Measurements from ENCODE around the gene USP31. TPM values are rescaled to one million over a fixed set of nuclear protein-coding genes. Genes with fewer than 3 reads are reported as not detected.

Gene USP31
- total RNA-seq, 1 donor from 2014 or later = 11.8 TPM

GRCh38 chr16:23119570-23119969 is 29.7 kb downstream of the USP31 start:
- no peak for TF ChIP-seq CTCF (conservative IDR thresholded peaks at IDR 0.05; ENCODE audit: low read depth, low read length)
- DNase-seq (ENCODE audit: low read depth) = no peak
- H3K4me3 ChIP-seq (ENCODE audit: low read depth, low read length) = no peak overlapping the region

DNA sequence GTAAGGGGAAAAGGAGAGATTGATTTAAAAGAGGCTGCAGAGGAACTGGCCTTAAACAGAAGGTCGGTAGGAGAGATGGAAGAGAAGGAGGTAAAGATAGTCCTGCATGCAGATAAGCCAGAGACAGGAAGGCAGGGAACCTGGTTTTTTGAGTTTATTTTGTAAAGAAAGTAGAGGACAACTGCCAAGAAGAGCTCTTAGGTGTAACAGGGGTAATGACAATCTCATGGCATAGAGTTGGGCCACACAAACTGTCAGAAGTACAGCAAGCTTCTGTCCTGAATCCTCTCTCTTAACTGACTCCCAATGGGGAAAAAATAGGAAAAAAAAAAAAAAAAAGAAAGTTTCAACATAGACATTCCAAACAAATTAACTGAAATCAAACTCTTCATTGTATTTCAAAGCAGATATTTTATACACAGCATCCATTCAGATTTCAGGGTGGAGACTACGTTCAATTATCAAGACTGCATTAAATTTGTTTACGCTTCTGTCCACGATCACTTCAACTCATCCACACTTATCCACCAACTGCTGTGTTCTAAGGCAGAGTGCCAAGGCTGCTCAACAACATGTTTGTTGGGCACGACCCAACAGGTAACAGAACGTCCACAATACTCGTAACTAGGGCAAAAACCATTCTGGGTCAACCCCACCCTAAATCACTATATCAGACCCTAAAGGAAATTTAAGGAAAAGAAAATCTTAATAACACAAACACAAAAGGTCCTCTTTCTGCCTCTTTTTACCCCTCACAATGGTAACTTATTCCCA is 34.9 kb downstream of the USP31 start:
- DNase-seq (ENCODE audit: low read depth) = no peak
- no peak overlapping the region for H3K4me3 ChIP-seq (ENCODE audit: low read depth, low read length)
- TF ChIP-seq CTCF (conservative IDR thresholded peaks at IDR 0.05; ENCODE audit: low read depth, low read length) = no peak

DNA sequence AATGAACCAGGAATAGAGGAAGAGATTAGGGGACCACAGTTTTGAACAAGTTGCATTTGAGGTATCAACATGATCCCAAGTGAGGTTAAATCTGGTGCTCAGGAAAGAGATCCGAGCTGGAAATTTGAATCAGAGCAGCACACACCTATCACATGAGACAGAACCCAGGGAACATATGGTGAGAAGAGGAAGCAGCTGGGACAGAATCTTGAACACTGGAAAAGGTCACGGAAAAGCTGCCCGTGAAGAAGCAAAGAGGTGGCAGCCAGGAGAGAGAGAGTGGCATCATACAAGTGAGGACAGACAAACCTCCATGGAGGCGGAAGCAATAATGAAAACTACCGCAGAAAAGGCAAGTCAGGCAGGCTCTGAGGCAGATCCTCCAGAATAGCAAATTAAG is 36.1 kb downstream of the USP31 start:
- DNase-seq (ENCODE audit: low read depth) = no peak
- TF ChIP-seq CTCF (conservative IDR thresholded peaks at IDR 0.05; ENCODE audit: low read depth, low read length) = no peak
- H3K4me3 ChIP-seq (ENCODE audit: low read depth, low read length) = no peak overlapping the region

GRCh38 chr16:23110257-23110899 is 38.9 kb downstream of the USP31 start:
- no peak for DNase-seq (ENCODE audit: low read depth)
- no peak overlapping the region for H3K4me3 ChIP-seq (ENCODE audit: low read depth, low read length)
- TF ChIP-seq CTCF (conservative IDR thresholded peaks at IDR 0.05; ENCODE audit: low read depth, low read length) = no peak

DNA sequence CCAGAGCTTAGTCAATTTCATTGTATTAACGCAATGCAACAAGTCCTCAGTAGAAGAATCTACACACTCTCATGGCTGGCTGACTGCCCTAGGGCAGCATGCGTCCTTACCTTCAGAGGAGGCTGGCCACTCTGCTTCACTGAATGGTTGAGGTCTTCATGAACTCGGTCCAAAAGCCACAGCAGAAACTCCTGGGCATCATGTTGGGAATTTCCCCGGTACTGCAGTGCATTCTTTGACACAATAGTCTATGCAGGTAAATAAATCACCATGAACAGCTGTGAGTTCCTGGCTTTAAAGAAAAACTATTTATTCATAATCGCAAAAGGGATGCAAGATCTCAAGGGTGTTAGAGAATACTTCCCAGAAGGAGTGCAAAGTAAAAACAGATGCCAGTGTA is 41.3 kb downstream of the USP31 start:
- no peak overlapping the region for H3K4me3 ChIP-seq (ENCODE audit: low read depth, low read length)
- no peak for TF ChIP-seq CTCF (conservative IDR thresholded peaks at IDR 0.05; ENCODE audit: low read depth, low read length)
- peak; percentile 62 for DNase-seq (ENCODE audit: low read depth)

GRCh38 chr16:23107117-23107516 is 42.1 kb downstream of the USP31 start:
- no peak for DNase-seq (ENCODE audit: low read depth)
- no peak overlapping the region for H3K4me3 ChIP-seq (ENCODE audit: low read depth, low read length)
- TF ChIP-seq CTCF (conservative IDR thresholded peaks at IDR 0.05; ENCODE audit: low read depth, low read length) = no peak

- no peak overlapping the region for H3K4me3 ChIP-seq (ENCODE audit: low read depth, low read length)
- no peak for DNase-seq (ENCODE audit: low read depth)
- no peak for TF ChIP-seq CTCF (conservative IDR thresholded peaks at IDR 0.05; ENCODE audit: low read depth, low read length)
Observed at GRCh38 chr16:23105309-23105708, 43.9 kb downstream of the USP31 start.
